Suppressor macrophage (primary cell): ENCODE measurements around the gene SFMBT2.
A peak's percentile ranks its signal among the peaks of the same experiment; 100 is the strongest.
"Not testable (repeated sequence)": the region's sequence is repeated elsewhere in the genome, so short reads cannot be mapped to it uniquely, and the experiment has no call there.

Experiments
- DNase-seq, 4 experiments: peaks; one replicate each; pipeline ENCODE4 v3.0.0-alpha.2; 2020 to 2022

Gene SFMBT2

GRCh38 chr10:7260412-7260900 lies 150.4 kb downstream of the SFMBT2 start:
- peak; percentile 70 to 85 (median 78) for DNase-seq

- peak in 1 of 4 experiments; percentile 14 for DNase-seq
Measured at GRCh38 chr10:7258948-7259523, 151.8 kb downstream of the SFMBT2 start.

GRCh38 chr10:7255517-7255916 lies 155.3 kb downstream of the SFMBT2 start:
- DNase-seq, result peak; percentile 32 to 60 (median 44)

GRCh38 chr10:7251696-7252465 lies 159.0 kb downstream of the SFMBT2 start:
- no peak for DNase-seq

- no peak for DNase-seq
Measured at GRCh38 chr10:7250236-7250635, 160.6 kb downstream of the SFMBT2 start.

- DNase-seq, result no peak
Measured at GRCh38 chr10:7248585-7249164, 162.2 kb downstream of the SFMBT2 start.

- no peak for DNase-seq
Measured at GRCh38 chr10:7248148-7248547, 162.7 kb downstream of the SFMBT2 start.

GRCh38 chr10:7245505-7245904 lies 165.3 kb downstream of the SFMBT2 start:
- DNase-seq, result no peak

GRCh38 chr10:7243873-7244272 lies 167.0 kb downstream of the SFMBT2 start:
- peak in 3 of 4 experiments; percentile 21 to 45 (median 24) for DNase-seq

GRCh38 chr10:7243139-7243538 lies 167.7 kb downstream of the SFMBT2 start:
- DNase-seq, result no peak

- no peak for DNase-seq
Measured at GRCh38 chr10:7239312-7239985, 171.4 kb downstream of the SFMBT2 start.

GRCh38 chr10:7235376-7235775 lies 175.5 kb downstream of the SFMBT2 start:
- no peak for DNase-seq

- no peak for DNase-seq
Measured at GRCh38 chr10:7234109-7234508, 176.7 kb downstream of the SFMBT2 start.

GRCh38 chr10:7233259-7233991 lies 177.4 kb downstream of the SFMBT2 start:
- no peak for DNase-seq

- DNase-seq, result no peak
Measured at GRCh38 chr10:7231509-7232414, 179.1 kb downstream of the SFMBT2 start.

GRCh38 chr10:7230951-7231350 lies 179.9 kb downstream of the SFMBT2 start:
- DNase-seq, result no peak

- no peak for DNase-seq
Measured at GRCh38 chr10:7230036-7230435, 180.8 kb downstream of the SFMBT2 start.

GRCh38 chr10:7225133-7225532 lies 185.7 kb downstream of the SFMBT2 start:
- DNase-seq, result no peak

GRCh38 chr10:7218968-7219367 lies 191.9 kb downstream of the SFMBT2 start:
- no peak for DNase-seq

- DNase-seq, result not testable (repeated sequence)
Measured at GRCh38 chr10:7212696-7213095, 198.1 kb downstream of the SFMBT2 start.

GRCh38 chr10:7211857-7212577 lies 198.8 kb downstream of the SFMBT2 start:
- no peak for DNase-seq
